NT2/D1 (cell line): ENCODE results near the gene KCNA1.
"Not testable (repeated sequence)": the region's sequence is repeated elsewhere in the genome, so short reads cannot be mapped to it uniquely, and the experiment has no call there.

Experiments
- DNase-seq: peaks from one replicate; pipeline ENCODE4 v3.0.0-alpha.2; 2011; ENCODE audit warnings: low read depth, low spot score
- H3K27me3 ChIP-seq: 2 replicates; pipeline ENCODE4 v1.6.0; 2011; ENCODE audit warnings: mild to moderate bottlenecking; ENCODE audit not compliant: insufficient read length, insufficient read depth
- H3K36me3 ChIP-seq: 2 replicates; pipeline ENCODE4 v1.6.1; 2011; ENCODE audit warnings: mild to moderate bottlenecking, low read length, mixed read lengths; ENCODE audit not compliant: insufficient read depth, insufficient read length
- H3K4me1 ChIP-seq: 2 replicates; pipeline ENCODE4 v1.5.1; 2011; ENCODE audit not compliant: insufficient read depth, insufficient read length
- H3K4me3 ChIP-seq: 2 replicates; pipeline ENCODE4 v1.5.1; 2011; ENCODE audit warnings: low read depth; ENCODE audit not compliant: insufficient read length
- H3K9ac ChIP-seq: 2 replicates; pipeline ENCODE4 v1.6.0; 2011; ENCODE audit warnings: low read depth; ENCODE audit not compliant: insufficient read length
- H3K9me3 ChIP-seq: 2 replicates; pipeline ENCODE4 v1.5.1; 2011; ENCODE audit warnings: mild to moderate bottlenecking, low read length; ENCODE audit not compliant: insufficient read depth
- SUZ12 ChIP-seq: IDR thresholded peaks from 2 replicates; pipeline ENCODE4 v1.6.1; 2011; ENCODE audit not compliant: insufficient read length, insufficient read depth; ENCODE audit errors: extremely low read depth
- YY1 ChIP-seq: IDR thresholded peaks from 2 replicates; pipeline ENCODE4 v1.6.1; 2011; ENCODE audit not compliant: insufficient read length, insufficient read depth
- ZNF274 ChIP-seq: IDR thresholded peaks from 2 replicates; pipeline ENCODE4 v1.6.1; 2011; ENCODE audit warnings: mild to moderate bottlenecking, low read depth, low read length

KCNA1 gene

GRCh38 chr12:4870423-4870822, 39.3 kb upstream of the KCNA1 start:
- no peak for DNase-seq
- Histone ChIP-seq H3K9me3 (no peaks in the 10 kb centered on the region), H3K9ac (no peak overlapping the region), H3K27me3 (peaks cover 3% of the 10 kb centered on the region), H3K36me3 (no peaks in the 10 kb centered on the region), H3K4me1 (no peaks in the 10 kb centered on the region), H3K4me3 (no peak overlapping the region)
- TF ChIP-seq SUZ12 = no peak
- TF ChIP-seq YY1 = no peak
- no peak for TF ChIP-seq ZNF274

GRCh38 chr12:4871514-4871913, 38.2 kb upstream of the KCNA1 start:
- TF ChIP-seq ZNF274 = no peak
- TF ChIP-seq SUZ12 = no peak
- no peak for TF ChIP-seq YY1
- Histone ChIP-seq H3K36me3 (no peaks in the 10 kb centered on the region), H3K27me3 (peaks cover 3% of the 10 kb centered on the region), H3K4me3 (no peak overlapping the region), H3K9ac (no peak overlapping the region), H3K4me1 (no peaks in the 10 kb centered on the region), H3K9me3 (no peaks in the 10 kb centered on the region)
- no peak for DNase-seq

- DNase-seq = no peak
- Histone ChIP-seq H3K4me1 (no peaks in the 10 kb centered on the region), H3K36me3 (no peaks in the 10 kb centered on the region), H3K9me3 (peaks cover 9% of the 10 kb centered on the region), H3K27me3 (peaks cover 3% of the 10 kb centered on the region), H3K4me3 (no peak overlapping the region), H3K9ac (no peak overlapping the region)
- TF ChIP-seq YY1 (no peak), ZNF274 (no peak), SUZ12 (no peak)
Observed at GRCh38 chr12:4873947-4874346, 35.8 kb upstream of the KCNA1 start.

- Histone ChIP-seq H3K4me1 (no peaks in the 10 kb centered on the region), H3K4me3 (no peak overlapping the region), H3K9ac (no peak overlapping the region), H3K9me3 (peaks cover 16% of the 10 kb centered on the region), H3K36me3 (no peaks in the 10 kb centered on the region), H3K27me3 (peaks cover 3% of the 10 kb centered on the region)
- DNase-seq = no peak
- no peak for TF ChIP-seq SUZ12
- no peak for TF ChIP-seq ZNF274
- no peak for TF ChIP-seq YY1
Observed at GRCh38 chr12:4874671-4875070, 35.0 kb upstream of the KCNA1 start.

GRCh38 chr12:4879481-4879880, 30.2 kb upstream of the KCNA1 start:
- H3K9ac ChIP-seq, H3K4me1 ChIP-seq, H3K4me3 ChIP-seq, H3K36me3 ChIP-seq, DNase-seq, H3K27me3 ChIP-seq: not testable (repeated sequence)
- peaks cover 39% of the 10 kb centered on the region for H3K9me3 ChIP-seq

- no peak overlapping the region for H3K9ac ChIP-seq
- H3K4me3 ChIP-seq = no peak overlapping the region
- no peak for DNase-seq
- peaks cover 39% of the 10 kb centered on the region for H3K9me3 ChIP-seq
- TF ChIP-seq YY1 (no peak), ZNF274 (no peak), SUZ12 (no peak)
- H3K4me1 ChIP-seq = no peaks in the 10 kb centered on the region
- H3K36me3 ChIP-seq = no peaks in the 10 kb centered on the region
- H3K27me3 ChIP-seq = peaks cover 4% of the 10 kb centered on the region
Observed at GRCh38 chr12:4881266-4882064, 28.2 kb upstream of the KCNA1 start.

GRCh38 chr12:4891866-4892265, 17.8 kb upstream of the KCNA1 start:
- Histone ChIP-seq H3K9ac (no peak overlapping the region), H3K4me3 (no peak overlapping the region), H3K9me3 (no peaks in the 10 kb centered on the region), H3K27me3 (peaks cover 10% of the 10 kb centered on the region), H3K36me3 (no peaks in the 10 kb centered on the region), H3K4me1 (no peaks in the 10 kb centered on the region)
- TF ChIP-seq YY1 = no peak
- no peak for TF ChIP-seq SUZ12
- no peak for TF ChIP-seq ZNF274
- DNase-seq = no peak

- Histone ChIP-seq H3K9me3 (no peaks in the 10 kb centered on the region), H3K27me3 (peaks cover 10% of the 10 kb centered on the region), H3K9ac (no peak overlapping the region), H3K36me3 (no peaks in the 10 kb centered on the region), H3K4me1 (no peaks in the 10 kb centered on the region), H3K4me3 (no peak overlapping the region)
- no peak for TF ChIP-seq ZNF274
- no peak for TF ChIP-seq SUZ12
- no peak for TF ChIP-seq YY1
- no peak for DNase-seq
Observed at GRCh38 chr12:4892418-4892817, 17.3 kb upstream of the KCNA1 start.
